Pancreas (tissue), 10 donors: ENCODE data around the gene NBR1. TPM values are rescaled to one million over a fixed set of nuclear protein-coding genes. Genes with fewer than 3 reads are reported as not detected.
A peak's percentile ranks its signal among the peaks of the same experiment; 100 is the strongest.
"Not testable (repeated sequence)": the region's sequence is repeated elsewhere in the genome, so short reads cannot be mapped to it uniquely, and the experiment has no call there.

ENCODE experiments used
- ATAC-seq, 4 donors: fragments of 200-7000 bp; cut with Tn5 transposase; one replicate each; pipeline versions ENCODE4 v1.8.0 to v1.9.1; 2020; ENCODE audit warnings: mild to moderate bottlenecking in 4 of 4, moderate library complexity in 4 of 4
- DNase-seq, 6 donors: peaks; one replicate each; pipeline ENCODE4 v3.0.0-alpha.2; 2020
- FAIRE-seq: peaks from 2 replicates; lab custom pipeline; 2012; peaks lifted over from hg19 to GRCh38; lab: Jason Lieb, UNC
- H3K27ac ChIP-seq, 4 donors: fragments of 200-600 bp; sonication (generic); 1 replicate in 3 of 4; 2 replicates in 1 of 4; pipeline versions ENCODE4 v1.5.0 to v1.8.0; 2020
- H3K27me3 ChIP-seq, 4 donors: fragments of 200-600 bp; one replicate each; pipeline ENCODE4 v1.8.0; 2021
- H3K36me3 ChIP-seq, 3 donors: fragments of 200-600 bp; sonication (generic) in 1 of 3; one replicate each; pipeline versions ENCODE4 v1.5.0 to v1.8.0; 2020 to 2021
- H3K4me1 ChIP-seq, 3 donors: fragments of 200-600 bp; one replicate each; pipeline ENCODE4 v1.8.0; 2021
- H3K4me3 ChIP-seq, 4 donors: fragments of 200-600 bp; sonication (generic) in 2 of 4; one replicate each; pipeline versions ENCODE4 v1.5.0 to v1.8.0; 2020 to 2021
- H3K9me3 ChIP-seq, 4 donors: fragments of 200-600 bp; one replicate each; pipeline ENCODE4 v1.8.0; 2021
- WGBS, 2 donors: extraction: QIAGEN DNeasy Blood & Tissue Kit; methylation state at CpG; one replicate each; pipeline ENCODE4 v1.1.7; 2013; 5-methylcytosine and 5-hydroxymethylcytosine counted together
- intact Hi-C, 3 donors: fragments of 100-400 bp; cut with DNase I; formaldehyde crosslinking; loops; one replicate each; pipeline versions ENCODE4 v1.11.1 to v1.14.2; 2022
- polyA plus RNA-seq, 2 donors: library from polyadenylated mRNA; stranded (reverse); fragments of 200-250 nt; gene quantifications; one replicate each; pipeline ENCODE4 v1.2.3, GENCODE V29; 2013
- total RNA-seq, 6 donors: library from RNA; stranded (reverse); fragmentation: NEBNext Ultra II Directional in 4 of 6; extraction: Animal tissue kit (Norgen Biotek cat#: 25700) in 4 of 6; gene quantifications; one replicate each; pipeline versions ENCODE4 v1.2.1 to v1.2.4, GENCODE V29; 2021 to 2023
- donor health status: healthy with polysubstance abuse.
- donor health status: DM: no; HTN: no; CAD: no; lungs with moderate emphysema.
- donor health status: DM: no; HTN: no; CAD: no.
- donor health status: control.
- donor health status: control.
- donor health status: Bipolar disorder and iron deficiency.
- donor health status: DM: yes; HTN: yes; CAD: no.
- donor health status: DM: no; HTN: no; CAD: no.
- donor health status: DM: no; HTN: no; CAD: no.
- donor health status: DM: yes; HTN: yes; CAD: no.

The NBR1 gene
- total and polyA plus RNA-seq, 8 donors: 15.5 to 54.0 (median 31.4) TPM

- H3K9me3 ChIP-seq, H3K27ac ChIP-seq, H3K27me3 ChIP-seq, H3K4me1 ChIP-seq, FAIRE-seq, DNase-seq, H3K36me3 ChIP-seq, H3K4me3 ChIP-seq, intact Hi-C loops: not testable (repeated sequence)
- 20% methylated on average over 1 of the region's 26 CpGs; no CpG with 5 or more reads in 1 of the 2 donors for WGBS, 2 donors
- peak in 1 of 4 donors; percentile 14 for ATAC-seq
Observed at GRCh38 chr17:43239597-43239996, 68.6 kb downstream of the NBR1 start.

GRCh38 chr17:43240596-43241352 lies 69.8 kb downstream of the NBR1 start:
- intact Hi-C loops, H3K4me1 ChIP-seq, H3K27me3 ChIP-seq, H3K4me3 ChIP-seq, H3K9me3 ChIP-seq, DNase-seq, H3K27ac ChIP-seq, FAIRE-seq, H3K36me3 ChIP-seq: not testable (repeated sequence)
- peak in 1 of 4 donors; percentile 25 for ATAC-seq
- WGBS, 2 donors: no CpG with 5 or more reads among the region's 34 CpGs

- FAIRE-seq, H3K27me3 ChIP-seq, intact Hi-C loops, H3K36me3 ChIP-seq, ATAC-seq, DNase-seq, H3K4me1 ChIP-seq, H3K4me3 ChIP-seq, H3K9me3 ChIP-seq: not testable (repeated sequence)
- peak overlapping the region in 1 of 4 donors; percentile 53 for H3K27ac ChIP-seq
- 18 to 31% methylated on average over 10 to 12 of the region's 23 CpGs for WGBS, 2 donors
Observed at GRCh38 chr17:43246456-43246855, 75.4 kb downstream of the NBR1 start.

Other genes with a start within 250 kb of the NBR1 start
- gene AARSD1, start 206.8 kb upstream of the NBR1 start, total RNA-seq: 10 to 100 TPM; 20.4 to 31.5 (median 25.1) TPM
- gene AARSD1, start 206.8 kb upstream of the NBR1 start, polyA plus RNA-seq: 10 to 100 TPM; 75.3 to 89.1 TPM
- gene PTGES3L, start 191.1 kb upstream of the NBR1 start, total RNA-seq: under 1 TPM; 0.12 to 0.41 (median 0.23) TPM
- gene PTGES3L, start 191.1 kb upstream of the NBR1 start, polyA plus RNA-seq: 1 to 10 TPM in 1 of 2 donors, under 1 TPM in 1; 0.53 to 1.0 TPM
- gene RUNDC1, start 190.6 kb upstream of the NBR1 start, total RNA-seq: 10 to 100 TPM in 1 of 6 donors, 1 to 10 TPM in 5; 6.3 to 12.1 (median 7.9) TPM
- 1 to 10 TPM; 9.1 to 9.6 TPM for gene RUNDC1, start 190.6 kb upstream of the NBR1 start, polyA plus RNA-seq
- 100 to 1,000 TPM; 284 to 613 (median 489) TPM for gene RPL27, start 172.8 kb upstream of the NBR1 start, total RNA-seq
- gene RPL27, start 172.8 kb upstream of the NBR1 start, polyA plus RNA-seq: 1,000 to 10,000 TPM; 1,179 to 1,185 TPM
- gene IFI35, start 164.4 kb upstream of the NBR1 start, total RNA-seq: 10 to 100 TPM in 2 of 6 donors, 1 to 10 TPM in 4; 6.0 to 19.9 (median 7.7) TPM
- gene IFI35, start 164.4 kb upstream of the NBR1 start, polyA plus RNA-seq: 10 to 100 TPM; 20.2 to 23.9 TPM
- gene VAT1, start 148.8 kb upstream of the NBR1 start, total RNA-seq: 100 to 1,000 TPM in 1 of 6 donors, 10 to 100 TPM in 5; 65.8 to 132 (median 80.5) TPM
- 10 to 100 TPM; 47.9 to 51.8 TPM for gene VAT1, start 148.8 kb upstream of the NBR1 start, polyA plus RNA-seq
- gene RND2, start 146.0 kb upstream of the NBR1 start, total RNA-seq: under 1 TPM; 0.22 to 0.71 (median 0.57) TPM
- gene RND2, start 146.0 kb upstream of the NBR1 start, polyA plus RNA-seq: 1 to 10 TPM in 1 of 2 donors, under 1 TPM in 1; 0.46 to 1.1 TPM
- gene BRCA1, start 45.9 kb upstream of the NBR1 start, total RNA-seq: 1 to 10 TPM; 1.1 to 4.6 (median 2.5) TPM
- 1 to 10 TPM; 1.4 to 2.6 TPM for gene BRCA1, start 45.9 kb upstream of the NBR1 start, polyA plus RNA-seq
- gene TMEM106A, start 40.7 kb downstream of the NBR1 start, total RNA-seq: 1 to 10 TPM; 2.6 to 7.9 (median 4.4) TPM
- 1 to 10 TPM; 1.4 to 6.8 TPM for gene TMEM106A, start 40.7 kb downstream of the NBR1 start, polyA plus RNA-seq
- gene CCDC200, start 57.4 kb downstream of the NBR1 start, total RNA-seq: under 1 TPM in 1 of 6 donors, not detected in 5; 0.51 TPM
- gene CCDC200, start 57.4 kb downstream of the NBR1 start, polyA plus RNA-seq: under 1 TPM; 0.26 to 0.80 TPM
- 1,000 to 10,000 TPM in 5 of 6 donors, 100 to 1,000 TPM in 1; 653 to 5,015 (median 2,487) TPM for gene RNU2-1, start 62.8 kb downstream of the NBR1 start, total RNA-seq
- gene RNU2-1, start 62.8 kb downstream of the NBR1 start, polyA plus RNA-seq: not detected
- gene ARL4D, start 227.8 kb downstream of the NBR1 start, total RNA-seq: 1 to 10 TPM; 1.2 to 2.6 (median 1.5) TPM
- gene ARL4D, start 227.8 kb downstream of the NBR1 start, polyA plus RNA-seq: 1 to 10 TPM; 2.1 to 3.9 TPM